Suprapubic skin (tissue), 3 donors: Measurements from ENCODE around the gene C19orf73.

Source experiments
- POLR2A ChIP-seq, 2 donors: fragments of 450-650 bp; IDR thresholded peaks; one replicate each; pipeline ENCODE4 v1.6.1; 2017; ENCODE audit warnings: antibody characterized with exemption in 2 of 2, mild to moderate bottlenecking in 2 of 2, moderate library complexity in 2 of 2
- TF ChIP-seq, protein P1 (sequence below), 2 donors: fragments of 200-600 bp in 1 of 2; fragments of 450-650 bp in 1 of 2; sonication (generic) in 1 of 2; IDR thresholded peaks; one replicate each; pipeline ENCODE4 v1.5.1; 2016 to 2019; ENCODE audit warnings: antibody characterized with exemption in 2 of 2, mild to moderate bottlenecking in 1 of 2, moderate library complexity in 1 of 2

DNA sequence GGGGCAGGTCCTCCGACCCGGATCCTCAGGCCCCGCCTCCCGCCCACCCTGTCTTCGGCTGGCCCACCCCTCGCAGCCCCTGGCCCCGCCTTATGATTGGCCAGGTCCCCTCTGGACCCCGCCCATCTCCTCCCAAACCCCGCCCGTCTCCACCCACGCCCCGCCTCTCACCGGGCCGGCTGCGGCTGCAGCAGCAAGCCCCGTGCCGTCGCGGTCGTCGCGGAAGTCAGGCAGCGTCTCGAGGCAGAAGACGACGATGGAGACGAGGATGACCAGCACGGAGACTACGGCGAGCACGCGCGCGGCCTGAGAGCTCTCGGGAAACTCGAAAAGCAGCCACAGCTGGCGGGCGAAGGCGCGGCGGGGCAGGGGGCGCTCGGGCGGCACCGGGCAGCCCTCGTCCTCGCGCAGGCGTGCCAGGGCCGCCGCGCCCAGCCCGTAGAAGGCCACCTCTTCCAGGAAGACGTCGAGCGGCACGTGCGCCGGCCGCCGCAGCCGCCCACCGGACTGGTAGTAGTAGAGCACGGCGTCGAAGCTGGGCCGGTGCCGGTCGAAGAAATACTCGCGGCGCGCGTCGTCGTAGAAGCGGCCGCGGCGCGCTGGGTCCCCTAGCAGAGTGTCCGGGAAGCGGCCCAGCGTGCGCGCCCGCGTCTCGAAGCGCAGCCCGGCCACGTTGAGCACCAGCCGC is 46.9 kb downstream of the C19orf73 start:
- TF ChIP-seq POLR2A (IDR thresholded peaks at IDR 0.05), result no peak
- TF ChIP-seq, protein P1, sequence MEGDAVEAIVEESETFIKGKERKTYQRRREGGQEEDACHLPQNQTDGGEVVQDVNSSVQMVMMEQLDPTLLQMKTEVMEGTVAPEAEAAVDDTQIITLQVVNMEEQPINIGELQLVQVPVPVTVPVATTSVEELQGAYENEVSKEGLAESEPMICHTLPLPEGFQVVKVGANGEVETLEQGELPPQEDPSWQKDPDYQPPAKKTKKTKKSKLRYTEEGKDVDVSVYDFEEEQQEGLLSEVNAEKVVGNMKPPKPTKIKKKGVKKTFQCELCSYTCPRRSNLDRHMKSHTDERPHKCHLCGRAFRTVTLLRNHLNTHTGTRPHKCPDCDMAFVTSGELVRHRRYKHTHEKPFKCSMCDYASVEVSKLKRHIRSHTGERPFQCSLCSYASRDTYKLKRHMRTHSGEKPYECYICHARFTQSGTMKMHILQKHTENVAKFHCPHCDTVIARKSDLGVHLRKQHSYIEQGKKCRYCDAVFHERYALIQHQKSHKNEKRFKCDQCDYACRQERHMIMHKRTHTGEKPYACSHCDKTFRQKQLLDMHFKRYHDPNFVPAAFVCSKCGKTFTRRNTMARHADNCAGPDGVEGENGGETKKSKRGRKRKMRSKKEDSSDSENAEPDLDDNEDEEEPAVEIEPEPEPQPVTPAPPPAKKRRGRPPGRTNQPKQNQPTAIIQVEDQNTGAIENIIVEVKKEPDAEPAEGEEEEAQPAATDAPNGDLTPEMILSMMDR (IDR thresholded peaks at IDR 0.05), result no peak
